GM23338 (cell line): ENCODE results near the gene ITGAL. TPM values are rescaled to one million over a fixed set of nuclear protein-coding genes. Genes with fewer than 3 reads are reported as not detected.

Source experiments
- ATAC-seq: fragments of 200-7000 bp; cut with Tn5 transposase; 3 replicates; pipeline ENCODE4 v1.9.1; 2020
- DNase-seq: peaks from one replicate; pipeline ENCODE4 v3.0.0-alpha.2; 2015; ENCODE audit warnings: low spot score
- H2AFZ ChIP-seq: fragments of 200-600 bp; sonication (generic); 2 replicates; pipeline ENCODE4 v1.8.0; 2016; ENCODE audit warnings: antibody characterized with exemption, mild to moderate bottlenecking, moderate library complexity
- H3F3A ChIP-seq: fragments of 200-600 bp; sonication (generic); replicated peaks from 2 replicates; pipeline ENCODE4 v1.8.0; 2017; ENCODE audit warnings: antibody characterized with exemption, mixed run types, low read depth
- H3K27ac ChIP-seq: fragments of 200-600 bp; sonication (generic); 2 replicates; pipeline ENCODE4 v1.6.1; 2016; ENCODE audit warnings: low read depth
- H3K27me3 ChIP-seq: fragments of 200-600 bp; sonication (generic); 2 replicates; pipeline ENCODE4 v1.8.0; 2016; ENCODE audit warnings: mild to moderate bottlenecking, mixed run types, moderate library complexity; ENCODE audit not compliant: insufficient read depth
- H3K36me3 ChIP-seq: fragments of 200-600 bp; sonication (generic); 2 replicates; pipeline ENCODE4 v1.8.0; 2016; ENCODE audit warnings: mild to moderate bottlenecking; ENCODE audit not compliant: insufficient read depth
- H3K4me1 ChIP-seq: fragments of 200-600 bp; sonication (generic); 2 replicates; pipeline ENCODE4 v1.8.0; 2016; ENCODE audit warnings: mild to moderate bottlenecking, moderate library complexity; ENCODE audit not compliant: insufficient read depth
- H3K4me2 ChIP-seq: fragments of 200-600 bp; sonication (generic); 2 replicates; pipeline ENCODE4 v1.7.1; 2017; ENCODE audit warnings: mixed run types
- H3K4me3 ChIP-seq: fragments of 200-600 bp; sonication (generic); 2 replicates; pipeline ENCODE4 v1.6.1; 2016; ENCODE audit warnings: mixed run types
- H3K79me2 ChIP-seq: fragments of 200-600 bp; sonication (generic); replicated peaks from 2 replicates; pipeline ENCODE4 v1.8.0; 2017; ENCODE audit warnings: mild to moderate bottlenecking; ENCODE audit not compliant: insufficient read depth
- H3K9me2 ChIP-seq: fragments of 200-600 bp; sonication (generic); 2 replicates; pipeline ENCODE4 v1.8.0; 2017; ENCODE audit not compliant: insufficient read depth
- H4K20me1 ChIP-seq: fragments of 200-600 bp; sonication (generic); replicated peaks from 2 replicates; pipeline ENCODE4 v1.8.0; 2017; ENCODE audit warnings: mild to moderate bottlenecking; ENCODE audit not compliant: insufficient read depth
- H3K27ac Mint-ChIP-seq: 2 replicates; pipeline ENCODE4 v1.8.0; 2020; ENCODE audit warnings: inconsistent platforms, mild to moderate bottlenecking, moderate library complexity, mixed read lengths
- H3K27me3 Mint-ChIP-seq: 3 replicates; pipeline ENCODE4 v1.8.0; 2022; ENCODE audit warnings: low read depth, mild to moderate bottlenecking, moderate library complexity, mixed read lengths, inconsistent platforms; ENCODE audit not compliant: insufficient read depth, poor library complexity
- H3K36me3 Mint-ChIP-seq: 3 replicates; pipeline ENCODE4 v1.8.0; 2021; ENCODE audit warnings: low read depth, mild to moderate bottlenecking, inconsistent platforms, moderate library complexity, mixed read lengths
- H3K4me1 Mint-ChIP-seq: 3 replicates; pipeline ENCODE4 v1.8.0; 2020; ENCODE audit warnings: mild to moderate bottlenecking, inconsistent platforms, mixed read lengths
- H3K4me3 Mint-ChIP-seq: 3 replicates; pipeline ENCODE4 v1.8.0; 2021; ENCODE audit warnings: moderate library complexity, mild to moderate bottlenecking, inconsistent platforms, mixed read lengths
- H3K9me3 Mint-ChIP-seq: 3 replicates; pipeline ENCODE4 v1.8.0; 2020; ENCODE audit warnings: moderate library complexity, mild to moderate bottlenecking, inconsistent platforms, mixed read lengths
- CREB1 ChIP-seq: fragments of 250-450 bp; sonication (Bioruptor Pico); IDR thresholded peaks from 2 replicates; pipeline ENCODE4 v1.5.0; 2020; ENCODE audit warnings: low read depth, mild to moderate bottlenecking, moderate library complexity
- CTCF ChIP-seq, 2 experiments: fragments of 200-600 bp in 1 of 2; sonication (generic) in 1 of 2; conservative IDR thresholded peaks; 2 replicates each; pipeline versions ENCODE4 v1.5.1 to v1.6.1; 2016 to 2017; ENCODE audit warnings: antibody characterized with exemption in 2 of 2, low read depth in 2 of 2, mild to moderate bottlenecking in 2 of 2, moderate library complexity in 1 of 2
- ETS1 ChIP-seq: IDR thresholded peaks from 2 replicates; pipeline ENCODE4 v1.6.1; 2016; ENCODE audit warnings: antibody characterized with exemption
- EZH2 ChIP-seq: fragments of 200-600 bp; sonication (generic); IDR thresholded peaks from one replicate; pipeline ENCODE4 v1.8.0; 2017; ENCODE audit warnings: antibody characterized with exemption, mild to moderate bottlenecking, low read depth; ENCODE audit not compliant: unreplicated experiment
- EZH2phosphoT487 ChIP-seq: fragments of 200-600 bp; sonication (generic); IDR thresholded peaks from one replicate; pipeline ENCODE4 v1.8.1; 2018; ENCODE audit warnings: antibody characterized with exemption; ENCODE audit not compliant: unreplicated experiment
- JUNB ChIP-seq: IDR thresholded peaks from one replicate; pipeline ENCODE4 v1.6.1; 2016; ENCODE audit warnings: antibody characterized with exemption; ENCODE audit not compliant: unreplicated experiment
- NANOG ChIP-seq: IDR thresholded peaks from 2 replicates; pipeline ENCODE4 v1.6.1; 2016; ENCODE audit warnings: antibody characterized with exemption, borderline replicate concordance
- POLR2AphosphoS5 ChIP-seq: IDR thresholded peaks from 2 replicates; pipeline ENCODE4 v1.6.1; 2016; ENCODE audit warnings: antibody characterized with exemption, low read depth
- REST ChIP-seq: IDR thresholded peaks from one replicate; pipeline ENCODE4 v1.6.1; 2018; ENCODE audit warnings: antibody characterized with exemption; ENCODE audit not compliant: unreplicated experiment
- STAT1 ChIP-seq: IDR thresholded peaks from one replicate; pipeline ENCODE4 v1.6.1; 2016; ENCODE audit warnings: antibody characterized with exemption; ENCODE audit not compliant: unreplicated experiment
- ZNF114 ChIP-seq: fragments of 250-450 bp; sonication (Bioruptor Pico); IDR thresholded peaks from 2 replicates; pipeline ENCODE4 v1.5.0; 2020; ENCODE audit warnings: mild to moderate bottlenecking, moderate library complexity
- ZNF331 ChIP-seq: fragments of 250-450 bp; sonication (Bioruptor Pico); IDR thresholded peaks from 2 replicates; pipeline ENCODE4 v1.5.0; 2020; ENCODE audit warnings: low read depth, mild to moderate bottlenecking, moderate library complexity
- ZNF462 ChIP-seq: fragments of 250-450 bp; sonication (Bioruptor Pico); IDR thresholded peaks from 2 replicates; pipeline ENCODE4 v1.5.0; 2020; ENCODE audit warnings: mild to moderate bottlenecking, moderate library complexity
- polyA plus RNA-seq: library from polyadenylated mRNA; unstranded; fragments of >200 nt; fragmentation: Nextera tagmentation; extraction: Ambion mirVana; gene quantifications from 2 replicates; pipeline ENCODE4 v1.2.1, GENCODE V29; 2016
- total RNA-seq: library from RNA; depleted of rRNA; stranded (reverse); fragments of >200 nt; shearing (Covaris generic); gene quantifications from 2 replicates; pipeline ENCODE4 v1.2.3, GENCODE V29; 2014

ITGAL gene
- total and polyA plus RNA-seq, 2 experiments from 2014 or later = 0.05 to 0.07 TPM

- TF ChIP-seq NANOG (no peak), JUNB (no peak)
These were observed 80.4 kb downstream of the ITGAL start (continued) for GRCh38 chr16:30552956-30553355.

- Histone ChIP-seq H2AFZ (no peak overlapping the region), H3K27me3 (no peaks in the 10 kb centered on the region), H3K36me3 (no peaks in the 10 kb centered on the region; the same call in 1 of the 2 replicates), H3K4me3 (no peak overlapping the region), H4K20me1 (no peaks in the 10 kb centered on the region), H3K27ac (no peak overlapping the region), H3K4me2 (no peak overlapping the region), H3F3A (0 out of 2 replicates have a peak, but pooled peaks cover 3% of the 10 kb centered on the region), H3K4me1 (peaks cover 19% of the 10 kb centered on the region), H3K79me2 (peaks cover 3% of the 10 kb centered on the region; the same call in 1 of the 2 replicates), H3K9me2 (no peaks in the 10 kb centered on the region)
- Mint-ChIP-seq H3K4me1 (peaks cover 15% of the 10 kb centered on the region), H3K36me3 (peaks cover 21% of the 10 kb centered on the region), H3K4me3 (no peak overlapping the region), H3K27ac (no peak overlapping the region), H3K27me3 (peaks cover 2% of the 10 kb centered on the region), H3K9me3 (no peaks in the 10 kb centered on the region; the same call in 2 of the 3 replicates)
- ATAC-seq (no peak), DNase-seq (no peak)
- no peak for TF ChIP-seq ETS1
- TF ChIP-seq EZH2 = no peak
- TF ChIP-seq REST = no peak
- no peak for TF ChIP-seq NANOG
- TF ChIP-seq JUNB = no peak
- no peak for TF ChIP-seq STAT1
- TF ChIP-seq ZNF462 (CRISPR knock-in tag) = no peak
- no peak for TF ChIP-seq CTCF (conservative IDR thresholded peaks at IDR 0.05; ENCODE audit: low read depth in 2 of 2)
- no peak for TF ChIP-seq ZNF331 (CRISPR knock-in tag)
- no peak for TF ChIP-seq ZNF114 (CRISPR knock-in tag)
- TF ChIP-seq CREB1 (CRISPR knock-in tag) = no peak
- TF ChIP-seq EZH2phosphoT487 = no peak
- no peak for TF ChIP-seq POLR2AphosphoS5
These were observed 80.9 kb downstream of the ITGAL start for GRCh38 chr16:30553393-30553899.
